WTC11 (cell line): ENCODE measurements around the gene PTPN3.

Experiments
- CBFB ChIP-seq: sonication (generic); formaldehyde crosslinking; IDR thresholded peaks from 2 replicates; pipeline ENCODE4 v1.8.1; 2022; ENCODE audit warnings: mild to moderate bottlenecking, low read depth, missing genetic modification reagents
- E2F4 ChIP-seq: sonication (generic); formaldehyde crosslinking; IDR thresholded peaks from 2 replicates; pipeline ENCODE4 v1.8.1; 2022; ENCODE audit warnings: low read depth, mild to moderate bottlenecking, moderate library complexity, missing genetic modification reagents, borderline replicate concordance
- ESRRA ChIP-seq: sonication (generic); formaldehyde crosslinking; IDR thresholded peaks from 2 replicates; pipeline ENCODE4 v1.8.1; 2022; ENCODE audit warnings: mild to moderate bottlenecking, missing genetic modification reagents, borderline replicate concordance
- IRF2 ChIP-seq: sonication (generic); formaldehyde crosslinking; IDR thresholded peaks from 2 replicates; pipeline ENCODE4 v1.8.0; 2022; ENCODE audit warnings: low read depth, missing genetic modification reagents, borderline replicate concordance
- NFE2L1 ChIP-seq: sonication (generic); formaldehyde crosslinking; IDR thresholded peaks from 2 replicates; pipeline ENCODE4 v1.8.1; 2023; ENCODE audit warnings: missing genetic modification reagents
- NFYB ChIP-seq: sonication (generic); formaldehyde crosslinking; conservative IDR thresholded peaks from 2 replicates; pipeline ENCODE4 v1.8.0; 2022; ENCODE audit warnings: low read depth, missing genetic modification reagents
- SMAD4 ChIP-seq: sonication (generic); formaldehyde crosslinking; IDR thresholded peaks from 2 replicates; pipeline ENCODE4 v1.8.0; 2022; ENCODE audit warnings: mild to moderate bottlenecking, missing genetic modification reagents
- STAT6 ChIP-seq: sonication (generic); formaldehyde crosslinking; conservative IDR thresholded peaks from 2 replicates; pipeline ENCODE4 v1.8.1; 2023; ENCODE audit warnings: mild to moderate bottlenecking, low read depth, missing genetic modification reagents, moderate library complexity
- TF ChIP-seq, protein P1 (sequence below): fragments of 200-600 bp; IDR thresholded peaks from 2 replicates; pipeline ENCODE4 v1.8.0; 2022; ENCODE audit warnings: antibody characterized with exemption
- TF ChIP-seq, protein P2 (sequence below): fragments of 250-450 bp; sonication (Bioruptor Pico); IDR thresholded peaks from 2 replicates; pipeline ENCODE4 v2.1.2; 2022; ENCODE audit warnings: mild to moderate bottlenecking, moderate library complexity
- TF ChIP-seq, protein P3 (sequence below): sonication (generic); formaldehyde crosslinking; IDR thresholded peaks from 2 replicates; pipeline ENCODE4 v1.8.0; 2022; ENCODE audit warnings: mild to moderate bottlenecking, missing genetic modification reagents

DNA sequence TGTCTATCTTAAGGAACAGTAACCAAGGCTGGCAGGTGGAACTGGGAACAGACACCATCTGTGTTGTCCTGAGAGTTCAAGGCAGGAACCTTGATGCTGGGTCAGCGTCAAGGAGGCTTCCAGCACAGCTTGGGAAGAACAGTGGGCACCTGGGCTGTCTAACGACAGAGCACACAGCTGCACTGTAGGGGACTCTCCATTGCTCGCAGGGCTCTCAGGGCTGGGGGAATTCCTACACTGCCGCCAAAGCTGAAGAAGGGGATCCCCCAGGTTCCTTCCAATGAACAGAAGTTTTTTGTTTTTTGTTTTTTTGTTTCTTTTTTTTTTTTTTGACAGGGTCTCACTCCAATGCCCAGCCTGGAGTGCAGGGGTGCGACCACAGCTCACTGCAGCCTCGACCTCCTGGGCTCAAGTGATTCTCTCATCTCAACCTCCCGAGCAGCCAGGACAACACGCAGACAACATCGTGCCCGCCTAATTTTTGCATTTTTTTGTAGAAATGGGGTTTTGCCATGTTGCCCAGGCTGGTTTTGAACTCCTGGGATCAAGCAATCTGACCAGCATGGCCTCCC is 81.9 kb downstream of the PTPN3 start:
- TF ChIP-seq IRF2 (CRISPR knock-in tag) (no peak), CBFB (CRISPR knock-in tag) (no peak), ESRRA (no peak), NFYB (no peak), NFE2L1 (no peak), SMAD4 (no peak), E2F4 (CRISPR knock-in tag) (no peak), STAT6 (CRISPR knock-in tag) (no peak)
- TF ChIP-seq, protein P1, sequence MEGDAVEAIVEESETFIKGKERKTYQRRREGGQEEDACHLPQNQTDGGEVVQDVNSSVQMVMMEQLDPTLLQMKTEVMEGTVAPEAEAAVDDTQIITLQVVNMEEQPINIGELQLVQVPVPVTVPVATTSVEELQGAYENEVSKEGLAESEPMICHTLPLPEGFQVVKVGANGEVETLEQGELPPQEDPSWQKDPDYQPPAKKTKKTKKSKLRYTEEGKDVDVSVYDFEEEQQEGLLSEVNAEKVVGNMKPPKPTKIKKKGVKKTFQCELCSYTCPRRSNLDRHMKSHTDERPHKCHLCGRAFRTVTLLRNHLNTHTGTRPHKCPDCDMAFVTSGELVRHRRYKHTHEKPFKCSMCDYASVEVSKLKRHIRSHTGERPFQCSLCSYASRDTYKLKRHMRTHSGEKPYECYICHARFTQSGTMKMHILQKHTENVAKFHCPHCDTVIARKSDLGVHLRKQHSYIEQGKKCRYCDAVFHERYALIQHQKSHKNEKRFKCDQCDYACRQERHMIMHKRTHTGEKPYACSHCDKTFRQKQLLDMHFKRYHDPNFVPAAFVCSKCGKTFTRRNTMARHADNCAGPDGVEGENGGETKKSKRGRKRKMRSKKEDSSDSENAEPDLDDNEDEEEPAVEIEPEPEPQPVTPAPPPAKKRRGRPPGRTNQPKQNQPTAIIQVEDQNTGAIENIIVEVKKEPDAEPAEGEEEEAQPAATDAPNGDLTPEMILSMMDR = no peak
- TF ChIP-seq, protein P2, sequence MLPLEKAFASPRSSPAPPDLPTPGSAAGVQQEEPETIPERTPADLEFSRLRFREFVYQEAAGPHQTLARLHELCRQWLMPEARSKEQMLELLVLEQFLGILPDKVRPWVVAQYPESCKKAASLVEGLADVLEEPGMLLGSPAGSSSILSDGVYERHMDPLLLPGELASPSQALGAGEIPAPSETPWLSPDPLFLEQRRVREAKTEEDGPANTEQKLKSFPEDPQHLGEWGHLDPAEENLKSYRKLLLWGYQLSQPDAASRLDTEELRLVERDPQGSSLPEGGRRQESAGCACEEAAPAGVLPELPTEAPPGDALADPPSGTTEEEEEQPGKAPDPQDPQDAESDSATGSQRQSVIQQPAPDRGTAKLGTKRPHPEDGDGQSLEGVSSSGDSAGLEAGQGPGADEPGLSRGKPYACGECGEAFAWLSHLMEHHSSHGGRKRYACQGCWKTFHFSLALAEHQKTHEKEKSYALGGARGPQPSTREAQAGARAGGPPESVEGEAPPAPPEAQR (CRISPR knock-in tag) = no peak
- TF ChIP-seq, protein P3, sequence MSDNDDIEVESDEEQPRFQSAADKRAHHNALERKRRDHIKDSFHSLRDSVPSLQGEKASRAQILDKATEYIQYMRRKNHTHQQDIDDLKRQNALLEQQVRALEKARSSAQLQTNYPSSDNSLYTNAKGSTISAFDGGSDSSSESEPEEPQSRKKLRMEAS = no peak
